H1 (cell line): Measurements from ENCODE around the gene MKLN1. TPM values are rescaled to one million over a fixed set of nuclear protein-coding genes. Genes with fewer than 3 reads are reported as not detected.

Source experiments
- CTCF ChIA-PET: fragments of 300-600 bp; sonication (Branson Sonifier 250); formaldehyde crosslinking; loops from one replicate; lab custom pipeline; 2021; ENCODE audit not compliant: partially characterized antibody; lab: Charles Lee
- POLR2A ChIA-PET: fragments of 300-600 bp; sonication (Branson Sonifier 250); formaldehyde crosslinking; loops from one replicate; lab custom pipeline; 2021; ENCODE audit warnings: inconsistent platforms; ENCODE audit not compliant: partially characterized antibody; lab: Charles Lee
- DNase-seq, 2 experiments: peaks; one replicate each; pipeline versions ENCODE4 v3.0.0 to v3.0.0-alpha.2; 2010 to 2022; ENCODE audit warnings: low spot score in 2 of 2, low read depth in 1 of 2, mixed read lengths in 1 of 2
- FAIRE-seq: peaks from 2 replicates; lab custom pipeline; 2011; peaks lifted over from hg19 to GRCh38; lab: Jason Lieb, UNC
- H2AFZ ChIP-seq: 2 replicates; pipeline ENCODE4 v1.8.1; 2012; ENCODE audit warnings: low read length, inconsistent platforms
- H2AK5ac ChIP-seq: 2 replicates; pipeline ENCODE4 v1.6.1; 2013; ENCODE audit warnings: low read depth, low read length
- H2BK120ac ChIP-seq: replicated peaks from 2 replicates; pipeline ENCODE3; 2013; ENCODE audit warnings: low read depth, low read length, inconsistent platforms
- H2BK12ac ChIP-seq: 2 replicates; pipeline ENCODE4 v1.6.1; 2013; ENCODE audit warnings: low read depth, low read length
- H2BK15ac ChIP-seq: 2 replicates; pipeline ENCODE4 v1.6.1; 2013; ENCODE audit warnings: low read length
- H2BK20ac ChIP-seq: 2 replicates; pipeline ENCODE4 v1.6.1; 2013; ENCODE audit warnings: low read length
- H2BK5ac ChIP-seq: 2 replicates; pipeline ENCODE4 v1.6.1; 2013; ENCODE audit warnings: low read depth, low read length
- H3K14ac ChIP-seq: 2 replicates; pipeline ENCODE4 v1.6.1; 2013; ENCODE audit warnings: inconsistent platforms; ENCODE audit not compliant: insufficient read length
- H3K18ac ChIP-seq: 2 replicates; pipeline ENCODE4 v1.6.1; 2013; ENCODE audit warnings: low read length; ENCODE audit errors: extremely low read depth
- H3K23ac ChIP-seq: 2 replicates; pipeline ENCODE4 v1.6.1; 2013; ENCODE audit warnings: inconsistent platforms; ENCODE audit not compliant: insufficient read length
- H3K23me2 ChIP-seq: 2 replicates; pipeline ENCODE4 v1.6.1; 2013; ENCODE audit warnings: low read depth, low read length
- H3K27ac ChIP-seq: 2 replicates; pipeline ENCODE4 v1.6.1; 2011; ENCODE audit warnings: low read depth, low read length, inconsistent platforms
- H3K27me3 ChIP-seq, 4 experiments: replicated peaks in 1 of 4; 1 replicate in 1 of 4; 2 replicates in 3 of 4; pipeline versions ENCODE4 v1.6.1 to v1.8.1; 2011 to 2013; ENCODE audit warnings: low read length in 3 of 4, mild to moderate bottlenecking in 3 of 4, inconsistent platforms in 2 of 4, mixed read lengths in 2 of 4, moderate library complexity in 1 of 4; ENCODE audit not compliant: control insufficient read depth in 3 of 4, insufficient read depth in 3 of 4; ENCODE audit errors: extremely low read depth in 1 of 4
- H3K36me3 ChIP-seq, 4 experiments: 2 replicates each; pipeline versions ENCODE4 v1.6.1 to v1.8.1; 2011 to 2013; ENCODE audit warnings: mild to moderate bottlenecking in 4 of 4, low read length in 3 of 4, moderate library complexity in 2 of 4, control low read depth in 1 of 4, inconsistent platforms in 1 of 4; ENCODE audit not compliant: insufficient read depth in 4 of 4, control insufficient read depth in 2 of 4
- H3K4ac ChIP-seq: replicated peaks from 2 replicates; pipeline ENCODE3; 2013; ENCODE audit warnings: low read length, low read depth, mixed read lengths, inconsistent platforms; ENCODE audit not compliant: insufficient read length
- H3K4me1 ChIP-seq, 4 experiments: replicated peaks in 1 of 4; 1 replicate in 1 of 4; 2 replicates in 3 of 4; pipeline versions ENCODE4 v1.6.1 to v1.8.1; 2011 to 2013; ENCODE audit warnings: low read length in 3 of 4, inconsistent platforms in 2 of 4, mixed read lengths in 1 of 4; ENCODE audit not compliant: insufficient read depth in 4 of 4, control insufficient read depth in 3 of 4
- H3K4me2 ChIP-seq, 2 experiments: 2 replicates each; pipeline versions ENCODE4 v1.6.1 to v1.8.1; 2011 to 2013; ENCODE audit warnings: low read depth in 2 of 2, low read length in 2 of 2, control low read depth in 1 of 2, inconsistent platforms in 1 of 2, mild to moderate bottlenecking in 1 of 2; ENCODE audit not compliant: insufficient read depth in 1 of 2
- H3K4me3 ChIP-seq, 4 experiments: fragments of 200-600, 300-600 bp in 1 of 4; sonication (generic), shearing (Covaris generic), sonication (Bioruptor Twin) in 1 of 4; 2 replicates each; pipeline versions ENCODE4 v1.5.1 to v1.8.1; 2011 to 2016; ENCODE audit warnings: low read length in 4 of 4, low read depth in 3 of 4, control low read depth in 2 of 4, inconsistent platforms in 2 of 4, mild to moderate bottlenecking in 2 of 4, mixed read lengths in 1 of 4, moderate library complexity in 1 of 4; ENCODE audit not compliant: insufficient read depth in 2 of 4; ENCODE audit errors: extremely low read depth in 1 of 4
- H3K56ac ChIP-seq: replicated peaks from 2 replicates; pipeline ENCODE3; 2013; ENCODE audit warnings: low read depth, mild to moderate bottlenecking, mixed read lengths, low read length, inconsistent platforms; ENCODE audit not compliant: insufficient read length
- H3K79me1 ChIP-seq: 2 replicates; pipeline ENCODE4 v1.6.1; 2013; ENCODE audit warnings: low read depth, low read length, control low read depth
- H3K79me2 ChIP-seq, 2 experiments: 2 replicates each; pipeline versions ENCODE4 v1.6.1 to v1.8.1; 2012 to 2013; ENCODE audit warnings: low read length in 2 of 2, mild to moderate bottlenecking in 2 of 2, inconsistent platforms in 1 of 2; ENCODE audit not compliant: insufficient read depth in 2 of 2, control insufficient read depth in 1 of 2
- H3K9ac ChIP-seq, 4 experiments: replicated peaks in 1 of 4; 1 replicate in 1 of 4; 2 replicates in 3 of 4; pipeline versions ENCODE4 v1.6.1 to v1.8.1; 2011 to 2013; ENCODE audit warnings: low read depth in 3 of 4, low read length in 3 of 4, control low read depth in 2 of 4, mild to moderate bottlenecking in 2 of 4, moderate library complexity in 2 of 4, inconsistent platforms in 1 of 4; ENCODE audit errors: extremely low read depth in 1 of 4
- H3K9me3 ChIP-seq, 2 experiments: 2 replicates each; pipeline versions ENCODE4 v1.6.1 to v1.8.1; 2012 to 2013; ENCODE audit warnings: mild to moderate bottlenecking in 2 of 2, moderate library complexity in 2 of 2, control low read depth in 1 of 2, inconsistent platforms in 1 of 2, low read depth in 1 of 2, low read length in 1 of 2, mixed read lengths in 1 of 2; ENCODE audit not compliant: insufficient read depth in 2 of 2
- H4K20me1 ChIP-seq, 2 experiments: replicated peaks in 1 of 2; 2 replicates each; pipeline versions ENCODE3 to v1.8.1; 2011 to 2013; ENCODE audit warnings: inconsistent platforms in 2 of 2, low read length in 2 of 2, mild to moderate bottlenecking in 1 of 2; ENCODE audit not compliant: insufficient read depth in 2 of 2, control insufficient read depth in 1 of 2
- H4K5ac ChIP-seq: 2 replicates; pipeline ENCODE4 v1.6.1; 2013; ENCODE audit warnings: low read length, low read depth, mixed read lengths, inconsistent platforms; ENCODE audit not compliant: insufficient read length
- H4K8ac ChIP-seq: 2 replicates; pipeline ENCODE4 v1.8.0; 2013; ENCODE audit warnings: mild to moderate bottlenecking, moderate library complexity, low read length, inconsistent platforms; ENCODE audit not compliant: insufficient read depth; ENCODE audit errors: extremely low read depth
- H4K91ac ChIP-seq: replicated peaks from 2 replicates; pipeline ENCODE3; 2013; ENCODE audit warnings: low read length, mixed read lengths, inconsistent platforms; ENCODE audit not compliant: insufficient read length
- KDM1A ChIP-seq: fragments of 200-600, 300-600 bp; sonication (generic); IDR thresholded peaks from 2 replicates; pipeline ENCODE4 v1.7.1; 2016; ENCODE audit warnings: mild to moderate bottlenecking, low read length, borderline replicate concordance
- MAFK ChIP-seq: IDR thresholded peaks from 2 replicates; pipeline ENCODE4 v1.6.1; 2012; ENCODE audit warnings: low read depth, mild to moderate bottlenecking, improper control_type of control experiment, low read length
- RBBP5 ChIP-seq: IDR thresholded peaks from 2 replicates; pipeline ENCODE4 v1.7.1; 2012; ENCODE audit warnings: low read depth, mild to moderate bottlenecking, inconsistent platforms, low read length, moderate library complexity, borderline replicate concordance
- RNF2 ChIP-seq: fragments of 200-900, 300-1000 bp; sonication (generic); IDR thresholded peaks from 2 replicates; pipeline ENCODE4 v1.7.1; 2016; ENCODE audit warnings: borderline replicate concordance, low read depth, mild to moderate bottlenecking, antibody characterized with exemption, low read length; ENCODE audit not compliant: poor library complexity, severe bottlenecking; ENCODE audit errors: missing control alignments
- RXRA ChIP-seq: IDR thresholded peaks from 2 replicates; pipeline ENCODE4 v1.6.1; 2011; ENCODE audit warnings: low read depth, mild to moderate bottlenecking, low read length, moderate library complexity; ENCODE audit not compliant: insufficient read depth
- SIX5 ChIP-seq: IDR thresholded peaks from 2 replicates; pipeline ENCODE4 v1.6.1; 2011; ENCODE audit warnings: mild to moderate bottlenecking, low read depth, low read length
- TBP ChIP-seq: IDR thresholded peaks from 2 replicates; pipeline ENCODE4 v1.6.1; 2011; ENCODE audit warnings: low read depth, low read length, improper control_type of control experiment
- WGBS, 2 experiments: shearing (Covaris generic) in 1 of 2; methylation state at CpG; one replicate each; pipeline versions ENCODE4 v1.1.6 to v1.1.7; 2013 to 2015; ENCODE audit warnings: low lambda C conversion rate in 2 of 2, mixed read lengths in 2 of 2, inconsistent platforms in 1 of 2, low coverage in 1 of 2, missing lambda C conversion rate in 1 of 2; ENCODE audit not compliant: insufficient replicate concordance in 2 of 2, insufficient coverage in 1 of 2, insufficient read length in 1 of 2; ENCODE audit errors: extremely low coverage in 1 of 2, missing lambda C conversion rate in 1 of 2; 5-methylcytosine and 5-hydroxymethylcytosine counted together
- polyA plus RNA-seq, 7 experiments: library from polyadenylated mRNA; depleted of rRNA in 3 of 7; stranded (reverse) in 5 of 7; unstranded in 2 of 7; fragments of >200 nt in 5 of 7; fragments of 200-250 nt in 2 of 7; gene quantifications; 1 replicate in 5 of 7; 2 replicates in 1 of 7; 4 replicates in 1 of 7; pipeline versions ENCODE4 v1.2.1 to v1.2.3, GENCODE V29; 2011 to 2013; ENCODE audit warnings: missing spikeins in 2 of 7, mixed read lengths in 2 of 7
- total RNA-seq: library from RNA; stranded (reverse); fragmentation: NEBNext Ultra II Directional; extraction: Animal tissue kit (Norgen Biotek cat#: 25700); gene quantifications from 2 replicates; pipeline ENCODE4 v1.2.1, GENCODE V29; 2021

The MKLN1 gene
- total and polyA plus RNA-seq, 2 of the 8 experiments (the other 6 are each of a cell fraction or from before 2014, with no cell fraction given) = 22.3 to 50.9 TPM

- Histone ChIP-seq H3K23ac (no peak overlapping the region), H2BK12ac (no peak overlapping the region), H3K27ac (no peak overlapping the region), H4K5ac (no peak overlapping the region), H3K14ac (no peak overlapping the region), H2BK5ac (no peak overlapping the region), H2AFZ (no peak overlapping the region), H3K56ac (no peak overlapping the region), H3K79me1 (no peaks in the 10 kb centered on the region; the same call in 1 of the 2 replicates), H3K18ac (no peak overlapping the region), H4K91ac (no peak overlapping the region), H3K4ac (no peak overlapping the region), H3K9ac (no peak overlapping the region), H3K79me2 (peaks cover 17 to 88% of the 10 kb centered on the region in 2 experiments), H3K27me3 (no peaks in the 10 kb centered on the region), H3K9me3 (no peaks in the 10 kb centered on the region; a peak in 1 of 4 replicates), H4K20me1 (peaks cover 2 to 7% of the 10 kb centered on the region in 2 experiments), H3K4me2 (no peak overlapping the region), H2BK120ac (no peak overlapping the region), H3K4me1 (peaks cover 0 to 8% (median 6%) of the 10 kb centered on the region in 4 experiments; a peak in 4 of 7 replicates), H3K4me3 (no peak overlapping the region), H2AK5ac (no peak overlapping the region), H3K36me3 (no peaks in the 10 kb centered on the region), H2BK15ac (no peak overlapping the region), H3K23me2 (no peaks in the 10 kb centered on the region), H4K8ac (no peak overlapping the region), H2BK20ac (no peak overlapping the region)
- ChIA-PET CTCF (interaction anchor here (1.0 kb wide), 1 partner anchor 16 kb away, joined by 4 read pairs; the partner anchor contains the start of gene MKLN1), POLR2A (interaction anchor here (1.2 kb wide), 1 partner anchor 14 kb away, joined by 3 read pairs; no protein-coding TSS in a partner anchor)
- 83% methylated on average over 2 of the region's 2 CpGs; no CpG with 5 or more reads in 1 of the 2 experiments for WGBS, 2 experiments
- DNase-seq = no peak
- FAIRE-seq = no peak
- TF ChIP-seq KDM1A (no peak), RXRA (no peak), SIX5 (no peak), RNF2 (no peak), TBP (no peak), RBBP5 (no peak), MAFK (no peak)
Observed at GRCh38 chr7:131342864-131343442, 15.3 kb downstream of the MKLN1 start.
